BLaER1 (cell line): ENCODE measurements around the gene MYZAP.

Source experiments
- H3K27ac ChIP-seq: shearing (Covaris generic); formaldehyde crosslinking; 2 replicates; pipeline ENCODE4 v1.8.1; 2022
- H3K27me3 ChIP-seq: shearing (Covaris generic); formaldehyde crosslinking; 2 replicates; pipeline ENCODE4 v1.8.1; 2022
- H3K36me3 ChIP-seq: shearing (Covaris generic); formaldehyde crosslinking; 2 replicates; pipeline ENCODE4 v1.8.1; 2022
- H3K4me1 ChIP-seq: shearing (Covaris generic); formaldehyde crosslinking; 2 replicates; pipeline ENCODE4 v1.8.1; 2022
- H3K4me2 ChIP-seq: shearing (Covaris generic); formaldehyde crosslinking; 2 replicates; pipeline ENCODE4 v1.8.1; 2022
- H3K4me3 ChIP-seq: shearing (Covaris generic); formaldehyde crosslinking; 2 replicates; pipeline ENCODE4 v1.8.1; 2022
- H3K9ac ChIP-seq: shearing (Covaris generic); formaldehyde crosslinking; 2 replicates; pipeline ENCODE4 v1.8.1; 2022
- H3K9me3 ChIP-seq: shearing (Covaris generic); formaldehyde crosslinking; 2 replicates; pipeline ENCODE4 v1.8.1; 2022
- H4K20me1 ChIP-seq: shearing (Covaris generic); formaldehyde crosslinking; 2 replicates; pipeline ENCODE4 v1.8.1; 2022
- Cebpa-rat ChIP-seq: shearing (Covaris generic); IDR thresholded peaks from 2 replicates; pipeline ENCODE4 v1.8.1; 2022

The MYZAP gene

GRCh38 chr15:57684491-57685151 is 92.9 kb downstream of the MYZAP start:
- H3K4me1 ChIP-seq, result no peaks in the 10 kb centered on the region
- no peak overlapping the region for H3K27ac ChIP-seq
- TF ChIP-seq Cebpa-rat, result no peak
- no peaks in the 10 kb centered on the region for H3K27me3 ChIP-seq
- no peak overlapping the region for H3K9ac ChIP-seq
- H3K36me3 ChIP-seq, result no peaks in the 10 kb centered on the region
- H3K4me2 ChIP-seq, result no peak overlapping the region
- no peak overlapping the region for H3K4me3 ChIP-seq
- no peaks in the 10 kb centered on the region for H4K20me1 ChIP-seq
- H3K9me3 ChIP-seq, result no peaks in the 10 kb centered on the region

- no peak overlapping the region for H3K4me2 ChIP-seq
- no peak overlapping the region for H3K4me3 ChIP-seq
- no peaks in the 10 kb centered on the region for H3K4me1 ChIP-seq
- no peaks in the 10 kb centered on the region for H3K9me3 ChIP-seq
- H3K9ac ChIP-seq, result no peak overlapping the region
- no peak for TF ChIP-seq Cebpa-rat
- no peaks in the 10 kb centered on the region for H3K36me3 ChIP-seq
- no peak overlapping the region for H3K27ac ChIP-seq
- H3K27me3 ChIP-seq, result no peaks in the 10 kb centered on the region
- H4K20me1 ChIP-seq, result no peaks in the 10 kb centered on the region
Measured at GRCh38 chr15:57685306-57686095, 93.8 kb downstream of the MYZAP start.

- Histone ChIP-seq H3K36me3 (no peaks in the 10 kb centered on the region), H3K9ac (no peak overlapping the region), H3K27ac (no peak overlapping the region), H3K4me1 (no peaks in the 10 kb centered on the region), H3K9me3 (no peaks in the 10 kb centered on the region), H3K4me2 (no peak overlapping the region), H3K4me3 (no peak overlapping the region), H3K27me3 (no peaks in the 10 kb centered on the region), H4K20me1 (no peaks in the 10 kb centered on the region)
- TF ChIP-seq Cebpa-rat, result no peak
Measured at GRCh38 chr15:57686657-57687056, 95.0 kb downstream of the MYZAP start.

GRCh38 chr15:57690341-57690966 is 98.8 kb downstream of the MYZAP start:
- Histone ChIP-seq H3K9me3 (no peaks in the 10 kb centered on the region), H3K4me3 (no peak overlapping the region), H3K27ac (no peak overlapping the region), H3K27me3 (no peaks in the 10 kb centered on the region), H3K4me1 (no peaks in the 10 kb centered on the region), H3K4me2 (no peak overlapping the region), H3K9ac (no peak overlapping the region), H3K36me3 (no peaks in the 10 kb centered on the region), H4K20me1 (no peaks in the 10 kb centered on the region)
- no peak for TF ChIP-seq Cebpa-rat

GRCh38 chr15:57691082-57691481 is 99.4 kb downstream of the MYZAP start:
- no peak for TF ChIP-seq Cebpa-rat
- H3K9me3 ChIP-seq, result no peaks in the 10 kb centered on the region

GRCh38 chr15:57692709-57693108 is 101.0 kb downstream of the MYZAP start:
- Histone ChIP-seq H3K9ac (no peak overlapping the region), H3K9me3 (no peaks in the 10 kb centered on the region), H4K20me1 (no peaks in the 10 kb centered on the region), H3K36me3 (no peaks in the 10 kb centered on the region), H3K4me1 (no peaks in the 10 kb centered on the region), H3K27me3 (no peaks in the 10 kb centered on the region), H3K4me2 (no peak overlapping the region), H3K27ac (no peak overlapping the region), H3K4me3 (no peak overlapping the region)
- TF ChIP-seq Cebpa-rat, result no peak

More at GRCh38 chr15:57691082-57691481, 99.4 kb downstream of the MYZAP start:
- H3K4me2 ChIP-seq, result no peak overlapping the region
- no peaks in the 10 kb centered on the region for H3K27me3 ChIP-seq
- no peak overlapping the region for H3K27ac ChIP-seq
- H3K4me3 ChIP-seq, result no peak overlapping the region
- no peaks in the 10 kb centered on the region for H4K20me1 ChIP-seq
- H3K36me3 ChIP-seq, result no peaks in the 10 kb centered on the region
- no peak overlapping the region for H3K9ac ChIP-seq
- no peaks in the 10 kb centered on the region for H3K4me1 ChIP-seq

- Histone ChIP-seq H3K9ac (no peak overlapping the region), H3K27ac (no peak overlapping the region), H3K36me3 (no peaks in the 10 kb centered on the region), H3K4me1 (no peaks in the 10 kb centered on the region), H3K9me3 (no peaks in the 10 kb centered on the region), H3K27me3 (no peaks in the 10 kb centered on the region), H3K4me2 (no peak overlapping the region), H4K20me1 (no peaks in the 10 kb centered on the region), H3K4me3 (no peak overlapping the region)
- no peak for TF ChIP-seq Cebpa-rat
Measured at GRCh38 chr15:57694279-57694678, 102.6 kb downstream of the MYZAP start.

GRCh38 chr15:57696146-57696545 is 104.4 kb downstream of the MYZAP start:
- Histone ChIP-seq H3K9ac (no peak overlapping the region), H3K4me1 (no peaks in the 10 kb centered on the region), H3K27ac (no peak overlapping the region), H3K9me3 (no peaks in the 10 kb centered on the region), H3K36me3 (no peaks in the 10 kb centered on the region), H3K4me2 (no peak overlapping the region), H4K20me1 (no peaks in the 10 kb centered on the region), H3K4me3 (no peak overlapping the region), H3K27me3 (no peaks in the 10 kb centered on the region)
- TF ChIP-seq Cebpa-rat, result no peak

GRCh38 chr15:57697588-57697987 is 105.9 kb downstream of the MYZAP start:
- Histone ChIP-seq H3K9ac (no peak overlapping the region), H3K27ac (no peak overlapping the region), H3K4me3 (no peak overlapping the region), H3K9me3 (no peaks in the 10 kb centered on the region), H3K4me2 (no peak overlapping the region), H3K4me1 (no peaks in the 10 kb centered on the region), H4K20me1 (no peaks in the 10 kb centered on the region), H3K27me3 (no peaks in the 10 kb centered on the region), H3K36me3 (no peaks in the 10 kb centered on the region)
- TF ChIP-seq Cebpa-rat, result no peak

- no peak overlapping the region for H3K27ac ChIP-seq
- no peak for TF ChIP-seq Cebpa-rat
- no peaks in the 10 kb centered on the region for H3K27me3 ChIP-seq
- H4K20me1 ChIP-seq, result no peaks in the 10 kb centered on the region
- H3K4me2 ChIP-seq, result no peak overlapping the region
- no peaks in the 10 kb centered on the region for H3K9me3 ChIP-seq
- no peak overlapping the region for H3K9ac ChIP-seq
- no peaks in the 10 kb centered on the region for H3K36me3 ChIP-seq
- H3K4me1 ChIP-seq, result peaks cover 1% of the 10 kb centered on the region; the same call in 1 of the 2 replicates
- H3K4me3 ChIP-seq, result no peak overlapping the region
Measured at GRCh38 chr15:57698243-57698642, 106.5 kb downstream of the MYZAP start.
